GM20431 (cell line): ENCODE data around the gene INHBC.
"Not testable (repeated sequence)": the region's sequence is repeated elsewhere in the genome, so short reads cannot be mapped to it uniquely, and the experiment has no call there.

Experiments used
- in situ Hi-C: fragments of 300-500 bp; cut with MseI, MboI; formaldehyde crosslinking; loops from one replicate; pipeline ENCODE4 v1.15.0; 2020; ENCODE audit warnings: low sequenced_read_pairs; ENCODE audit not compliant: unreplicated experiment

The INHBC gene

DNA sequence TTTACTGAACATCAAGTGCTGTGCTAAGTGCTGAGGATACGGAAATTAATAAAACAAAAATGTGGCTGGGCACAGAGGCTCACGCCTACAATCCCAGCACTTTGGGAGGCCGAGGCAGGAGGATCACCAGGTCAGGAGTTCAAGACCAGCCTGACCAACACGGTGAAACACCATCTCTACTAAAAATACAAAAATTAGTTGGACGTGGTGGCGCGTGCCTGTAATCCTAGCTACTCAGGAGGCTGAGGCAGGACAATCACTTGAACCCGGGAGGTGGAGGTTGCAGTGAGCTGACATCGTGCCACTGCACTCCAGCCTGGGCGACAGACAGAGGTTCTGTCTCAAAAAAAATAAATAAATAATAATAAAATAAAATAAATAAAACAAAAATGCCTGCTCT lies 7.6 kb upstream of the INHBC start:
- in situ Hi-C loops: not testable (repeated sequence)

DNA sequence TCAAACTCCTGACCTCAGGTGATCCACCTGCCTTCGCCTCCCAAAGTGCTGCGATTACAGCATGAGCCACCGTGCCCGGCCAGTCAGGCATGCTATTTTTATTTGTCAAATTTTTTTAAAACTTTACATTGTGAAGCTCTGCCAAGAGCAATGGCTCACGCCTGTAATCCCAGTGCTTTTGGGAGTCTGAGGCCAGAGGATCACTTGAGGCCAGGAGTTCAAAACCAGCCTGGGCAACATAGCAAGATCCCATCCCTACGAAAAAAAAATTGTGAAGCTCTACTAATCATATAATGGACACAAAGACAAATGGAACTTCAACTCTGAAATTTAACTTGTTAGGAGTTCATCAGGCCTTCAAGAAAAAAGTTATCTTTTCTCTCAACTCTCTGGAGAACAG lies 5.6 kb upstream of the INHBC start:
- in situ Hi-C loops: no loop called here

DNA sequence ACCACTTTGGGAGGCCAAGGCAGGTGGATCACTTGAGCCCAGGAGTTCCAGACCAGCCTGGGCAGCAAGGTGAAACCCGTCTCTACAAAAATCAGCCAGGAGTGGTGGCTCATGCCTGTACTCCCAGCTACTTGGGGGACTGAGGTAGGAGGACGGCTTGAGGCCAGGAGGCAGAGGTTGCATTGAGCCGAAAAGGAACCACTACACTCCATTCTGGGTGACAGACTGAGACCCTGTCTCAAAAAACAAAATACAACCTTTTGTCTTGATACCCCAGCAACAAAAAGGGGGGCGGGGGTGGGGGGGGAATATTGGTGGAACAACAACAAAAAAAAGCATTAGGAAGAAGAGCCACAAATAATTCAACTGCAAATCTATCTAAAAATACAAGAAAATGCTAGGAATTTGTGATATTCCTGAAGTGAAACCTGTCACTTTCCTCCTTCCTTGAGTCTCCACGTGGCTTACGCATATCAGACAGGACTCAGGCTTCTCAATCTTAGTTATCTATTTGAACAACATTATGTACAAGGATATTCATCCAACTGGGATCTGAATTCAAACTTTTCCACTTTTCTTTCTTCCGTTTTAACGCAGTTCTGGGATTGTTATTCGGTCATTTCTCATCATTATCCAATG lies 5.0 kb upstream of the INHBC start:
- in situ Hi-C loops: no loop called here

DNA sequence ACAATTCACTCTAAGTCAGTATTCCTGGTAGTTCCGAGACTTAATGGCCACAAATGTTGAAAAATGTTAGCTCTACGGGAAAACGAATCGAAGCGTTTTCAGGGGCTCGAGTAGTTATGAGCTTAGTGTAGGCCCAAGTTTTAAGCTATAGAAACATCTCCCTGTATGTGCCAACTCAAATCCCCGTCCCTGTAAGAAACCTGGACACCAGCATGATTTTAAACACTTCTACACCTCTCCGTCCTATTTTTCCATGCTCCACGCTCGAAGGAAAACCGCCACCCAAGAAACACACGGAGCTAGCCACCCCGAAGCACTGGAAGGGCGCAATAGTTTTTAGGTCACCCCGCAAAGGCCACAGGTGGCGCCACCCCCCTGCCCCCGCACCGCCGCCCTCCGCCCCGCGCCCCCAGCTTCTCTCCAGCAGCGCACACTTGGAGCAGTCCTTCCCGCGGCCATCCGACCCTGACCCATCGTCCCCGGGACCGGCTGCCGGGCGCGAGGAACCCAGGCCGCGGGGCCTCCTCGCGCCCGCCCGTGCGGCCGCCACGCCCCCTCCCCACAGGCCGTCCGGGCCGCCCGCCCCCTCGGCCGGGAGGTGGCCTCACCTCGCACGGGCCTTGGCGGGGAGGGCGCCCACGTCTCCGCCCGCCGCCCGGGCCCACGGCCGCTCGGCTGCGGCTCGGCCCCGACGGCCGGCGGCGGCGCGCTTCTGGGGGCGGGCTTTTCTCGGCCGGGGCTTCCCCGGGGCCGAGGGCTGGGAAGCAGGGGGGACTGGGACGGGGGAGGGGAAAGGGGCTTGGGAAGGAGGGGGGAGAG lies 4.3 kb upstream of the INHBC start:
- in situ Hi-C loops: no loop called here

DNA sequence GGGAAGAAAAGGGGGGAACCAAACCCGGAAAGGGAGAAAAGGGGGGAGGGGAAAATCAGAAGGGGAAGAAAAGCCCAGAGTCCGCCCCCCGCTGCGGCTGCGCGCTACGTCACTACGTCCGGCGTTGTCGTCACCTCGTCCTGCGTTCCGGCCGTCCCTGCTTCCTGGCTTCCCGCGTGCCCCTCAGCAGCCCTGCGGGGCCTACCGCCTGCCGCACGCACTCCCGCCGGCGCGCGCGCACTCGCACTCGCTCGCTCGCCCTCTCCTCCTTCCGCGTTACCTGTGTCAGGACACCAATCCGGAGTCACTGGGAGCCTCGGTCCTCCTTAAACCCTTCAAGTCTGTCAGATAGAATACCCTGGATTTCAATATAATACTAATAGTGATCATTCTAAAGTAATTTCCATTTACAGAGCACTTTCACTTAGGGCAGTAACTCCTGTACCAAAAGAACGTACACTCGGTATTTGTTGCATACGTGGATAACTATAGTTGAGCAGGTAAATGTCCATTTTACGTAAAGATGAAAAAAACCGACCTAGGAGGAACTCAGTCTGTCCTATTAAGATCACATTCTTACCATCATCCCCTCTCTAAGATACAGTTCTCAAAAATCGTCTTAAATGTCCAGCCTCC lies 3.5 kb upstream of the INHBC start, which contains the start of gene R3HDM2:
Gene R3HDM2 (minus strand): TSS at position 113 of the 636 bp plus-strand sequence. CDS start 120,615 bp downstream, outside the sequence.
- in situ Hi-C loops: no loop called here

DNA sequence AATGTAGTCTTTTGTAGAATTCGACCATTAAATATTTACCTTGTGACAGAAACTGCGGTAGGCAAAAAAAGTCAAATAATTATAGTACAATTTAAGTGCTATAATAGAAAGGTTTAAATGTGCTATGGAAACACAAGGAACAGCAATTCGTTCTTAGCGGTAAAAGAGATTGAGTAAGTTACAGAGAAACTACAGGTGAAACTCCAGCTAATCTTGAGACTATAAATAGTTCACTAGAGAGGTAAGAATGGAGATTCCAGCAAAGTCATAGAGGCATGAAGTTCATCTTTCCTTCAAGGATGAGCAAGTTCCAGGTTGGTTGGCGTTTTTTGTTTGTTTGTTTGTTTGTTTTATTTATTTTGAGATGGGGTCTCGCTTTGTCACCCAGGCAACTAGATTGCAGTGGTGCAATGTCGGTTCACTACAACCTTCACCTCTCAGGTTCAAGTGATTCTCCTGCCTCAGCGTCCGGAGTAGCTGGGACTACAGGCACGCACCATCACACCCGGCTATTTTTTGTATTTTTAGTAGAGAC lies 2.9 kb upstream of the INHBC start:
- in situ Hi-C loops: no loop called here

DNA sequence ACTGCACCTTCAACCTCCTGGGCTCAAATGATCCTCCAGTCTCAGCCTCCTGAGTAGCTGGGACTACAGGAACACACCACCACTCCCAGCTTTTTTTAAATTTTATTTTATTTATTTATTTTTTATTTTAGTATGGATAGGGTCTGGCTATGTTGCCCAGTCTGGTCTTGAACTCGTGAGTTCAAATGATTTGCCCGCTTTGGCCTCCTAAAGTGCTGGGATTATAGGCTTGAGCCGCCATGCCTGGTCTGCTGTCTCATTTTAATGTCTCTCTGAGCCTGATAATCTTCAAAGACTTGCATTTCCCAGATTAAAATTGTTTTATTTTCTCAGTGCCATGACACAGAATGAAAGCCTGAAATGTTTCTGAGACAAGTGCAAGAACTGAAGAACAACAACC lies 1.2 kb upstream of the INHBC start:
- in situ Hi-C loops: no loop called here

DNA sequence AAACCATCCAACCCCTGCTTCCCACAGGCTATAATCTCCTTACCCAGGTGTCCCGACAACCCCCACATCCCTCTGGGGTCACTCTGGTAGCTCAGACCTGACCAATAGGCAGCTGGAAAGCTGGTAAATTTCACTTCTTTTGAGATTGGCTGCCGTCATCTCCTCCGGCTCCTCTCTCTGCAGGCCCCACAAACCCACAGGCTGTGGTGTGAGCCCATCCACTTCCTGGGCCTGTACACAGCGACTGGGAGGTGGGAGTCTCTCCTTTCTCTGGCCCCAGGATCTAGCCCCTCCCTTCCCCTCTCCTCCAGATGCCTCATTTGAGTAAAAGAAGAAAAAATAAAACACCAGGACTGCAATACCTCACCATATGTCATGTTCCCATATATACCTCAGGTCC lies 709 bp downstream of the INHBC start:
- in situ Hi-C loops: no loop called here

DNA sequence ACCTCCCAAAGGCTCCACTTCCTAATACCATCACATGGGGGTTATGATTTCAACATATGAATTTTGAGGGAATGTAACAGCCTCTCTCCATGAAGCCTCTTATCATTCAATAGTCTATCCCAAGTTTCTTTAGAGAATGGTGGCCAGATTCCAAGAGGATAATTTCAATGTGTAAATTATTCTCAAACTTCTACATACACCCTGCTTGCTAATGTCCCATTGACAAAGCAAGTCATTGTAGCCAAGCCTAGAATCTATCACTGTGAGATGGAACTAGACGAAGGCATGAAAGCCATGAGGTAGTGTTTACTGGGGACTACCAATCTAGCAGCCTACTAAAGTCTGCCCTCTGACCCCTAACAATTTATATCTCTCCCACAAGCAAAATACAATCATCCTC lies 3.8 kb downstream of the INHBC start:
- in situ Hi-C loops: no loop called here

DNA sequence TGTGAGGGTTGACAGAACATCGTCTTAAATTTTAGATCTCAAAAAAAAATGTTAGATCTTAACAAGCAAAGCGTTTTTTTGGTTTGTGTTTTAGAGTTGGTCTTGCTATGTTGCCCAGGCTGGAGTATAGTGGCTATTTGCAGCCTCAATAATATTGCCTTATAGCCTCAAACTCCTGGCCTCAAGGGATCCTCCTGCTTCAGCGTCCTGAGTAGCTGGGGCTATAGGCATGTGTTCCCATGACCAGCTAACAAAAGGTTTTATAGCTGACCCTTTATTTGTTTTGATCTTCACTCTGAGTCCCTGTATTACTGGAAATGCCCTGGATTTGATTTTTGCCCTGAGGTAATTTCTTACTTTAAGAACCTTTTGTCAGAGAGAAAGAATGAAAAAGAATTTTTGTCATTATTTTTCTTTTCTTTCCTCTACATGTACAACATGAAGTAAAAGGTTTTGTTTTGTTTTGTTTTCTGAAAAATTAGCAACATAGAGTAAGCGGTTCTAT lies 5.2 kb downstream of the INHBC start:
- in situ Hi-C loops: no loop called here

DNA sequence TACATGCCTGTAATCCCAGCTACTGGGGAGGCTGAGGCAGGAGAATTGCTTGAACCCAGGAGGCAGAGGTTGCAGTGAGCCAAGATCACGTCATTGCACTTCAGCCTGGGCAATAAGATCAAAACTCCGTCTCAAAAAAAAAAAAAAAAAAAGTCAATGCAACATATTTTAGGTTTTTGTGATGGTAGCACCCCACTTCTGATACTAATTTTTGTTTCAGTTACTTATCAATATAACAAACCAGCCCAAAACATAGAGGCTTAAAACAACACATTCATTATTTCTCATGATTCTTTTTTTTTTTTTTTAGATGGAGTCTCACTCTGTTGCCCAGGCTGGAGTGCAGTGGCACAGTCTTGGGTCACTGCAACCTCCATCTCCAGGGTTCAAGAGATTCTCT lies 6.8 kb downstream of the INHBC start:
- in situ Hi-C loops: not testable (repeated sequence)

DNA sequence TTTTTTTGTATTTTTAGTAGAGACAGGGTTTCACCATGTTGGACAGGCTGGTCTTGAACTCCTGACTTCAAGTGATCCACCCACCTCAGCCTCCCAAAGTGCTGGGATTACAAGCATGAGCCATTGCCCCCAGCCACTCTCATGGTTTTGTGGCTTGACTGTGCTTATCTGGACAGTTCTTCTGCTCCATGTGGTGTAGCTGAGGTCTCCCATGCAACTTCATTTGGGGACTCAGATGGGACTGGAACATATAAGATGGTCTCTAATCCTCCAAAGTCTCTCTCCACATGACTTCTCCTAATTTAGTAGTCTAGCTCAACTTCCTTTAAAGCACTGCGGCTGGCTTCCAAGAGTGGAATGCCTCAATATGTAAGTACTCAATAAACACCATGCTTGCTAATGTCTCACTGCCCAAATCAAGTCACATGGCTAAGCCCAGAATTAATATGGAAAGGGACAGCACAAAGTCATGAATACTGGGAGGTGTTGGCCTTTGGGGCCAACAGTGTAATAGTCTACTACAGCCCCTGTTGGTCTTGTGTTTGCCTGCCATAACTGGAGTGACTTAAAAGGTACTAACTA lies 7.4 kb downstream of the INHBC start:
- in situ Hi-C loops: no loop called here

DNA sequence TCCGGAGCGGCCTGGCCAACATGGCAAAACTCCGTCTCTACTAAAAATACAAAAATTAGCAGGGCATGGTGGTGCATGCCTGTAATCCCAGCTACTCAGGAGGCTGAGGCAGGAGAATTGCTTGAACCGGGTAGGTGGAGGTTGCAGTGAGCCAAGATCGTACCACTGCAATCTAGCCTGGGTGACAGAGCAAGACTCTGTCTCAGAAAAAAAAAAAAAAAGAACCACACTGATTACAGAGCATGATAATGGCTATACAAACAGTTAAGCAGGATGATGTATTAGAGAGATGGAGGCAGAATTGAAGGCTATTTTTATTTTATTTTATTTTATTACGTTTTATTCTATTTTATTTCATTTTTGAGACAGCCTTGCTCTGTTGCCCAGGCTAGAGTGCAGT lies 9.8 kb downstream of the INHBC start:
- in situ Hi-C loops: not testable (repeated sequence)

DNA sequence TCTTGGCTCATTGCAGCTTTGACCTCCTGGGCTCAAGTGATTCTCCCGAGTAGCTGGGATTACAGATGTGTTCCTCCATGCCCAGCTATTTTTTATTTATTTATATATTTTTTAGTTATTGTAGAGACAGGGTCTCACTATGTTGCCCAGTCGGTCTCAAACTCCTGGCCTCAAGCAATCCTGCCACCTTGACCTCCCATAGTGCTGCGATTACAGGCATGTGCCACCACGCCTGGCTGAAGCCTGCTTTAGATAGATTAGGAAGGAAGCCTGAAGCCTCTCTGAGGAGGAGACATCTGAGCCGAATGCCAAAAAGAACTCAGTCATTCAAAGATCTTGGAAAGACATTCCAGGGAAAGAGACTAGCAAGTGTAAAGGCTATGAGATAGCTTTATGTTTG lies 10.2 kb downstream of the INHBC start:
- in situ Hi-C loops: no loop called here

DNA sequence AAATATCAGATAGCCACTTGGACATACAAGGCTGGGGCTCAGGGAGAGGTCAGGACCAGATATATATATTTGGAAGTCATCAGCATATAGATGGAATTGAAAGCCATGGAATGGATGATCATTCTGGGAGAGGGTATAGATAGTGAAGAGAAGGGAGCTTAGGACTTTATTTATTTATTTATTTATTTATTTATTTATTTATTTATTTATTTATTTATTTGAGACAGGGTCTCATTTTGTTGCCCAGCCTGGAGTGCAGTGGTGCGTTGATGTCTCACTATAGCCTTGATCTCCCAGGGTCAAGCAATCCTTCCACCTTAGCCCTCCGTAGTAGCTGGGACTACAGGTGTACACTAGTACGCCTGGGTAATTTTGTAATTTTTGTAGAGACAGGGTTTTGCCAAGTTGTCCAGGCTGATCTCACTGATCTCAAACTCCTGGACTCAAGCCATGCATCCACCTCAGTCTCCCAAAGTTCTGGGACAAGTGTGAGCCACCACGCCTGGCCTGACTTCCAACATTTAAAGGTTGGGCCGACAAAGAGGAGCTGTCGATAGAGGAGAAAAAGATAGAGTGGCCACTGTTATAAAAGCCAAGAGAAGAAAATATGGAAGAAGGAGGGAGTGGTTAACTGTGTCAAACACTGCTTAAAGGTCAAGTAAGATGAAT lies 11.8 kb downstream of the INHBC start:
- in situ Hi-C loops: no loop called here

DNA sequence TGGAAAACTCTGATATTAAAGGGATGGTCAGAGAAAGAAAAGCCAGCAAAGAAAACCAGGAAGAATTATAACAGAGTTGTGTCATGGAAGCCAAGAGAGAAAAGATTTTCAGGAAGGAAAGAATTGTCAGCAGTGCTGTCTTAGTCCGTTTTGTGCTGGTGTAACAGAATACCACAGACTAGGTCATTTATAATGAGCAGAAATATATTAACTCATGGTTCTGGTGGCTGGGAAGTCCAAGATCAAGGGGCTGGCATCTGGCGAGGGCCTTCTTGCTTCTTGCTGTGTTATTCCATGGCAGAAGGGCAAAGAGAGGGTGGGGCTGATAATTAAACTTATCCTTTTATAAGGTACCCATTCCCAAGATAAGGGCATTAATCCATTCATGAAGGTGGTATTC lies 14.1 kb downstream of the INHBC start:
- in situ Hi-C loops: no loop called here

DNA sequence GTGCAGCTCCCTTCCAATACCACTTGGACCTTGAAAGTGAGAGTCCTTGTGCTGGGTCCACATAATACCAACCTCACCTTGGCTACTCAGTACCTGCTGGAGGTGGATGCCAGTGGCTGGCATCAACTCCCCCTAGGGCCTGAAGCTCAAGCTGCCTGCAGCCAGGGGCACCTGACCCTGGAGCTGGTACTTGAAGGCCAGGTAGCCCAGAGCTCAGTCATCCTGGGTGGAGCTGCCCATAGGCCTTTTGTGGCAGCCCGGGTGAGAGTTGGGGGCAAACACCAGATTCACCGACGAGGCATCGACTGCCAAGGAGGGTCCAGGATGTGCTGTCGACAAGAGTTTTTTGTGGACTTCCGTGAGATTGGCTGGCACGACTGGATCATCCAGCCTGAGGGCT lies 14.8 kb downstream of the INHBC start:
- in situ Hi-C loops: no loop called here

DNA sequence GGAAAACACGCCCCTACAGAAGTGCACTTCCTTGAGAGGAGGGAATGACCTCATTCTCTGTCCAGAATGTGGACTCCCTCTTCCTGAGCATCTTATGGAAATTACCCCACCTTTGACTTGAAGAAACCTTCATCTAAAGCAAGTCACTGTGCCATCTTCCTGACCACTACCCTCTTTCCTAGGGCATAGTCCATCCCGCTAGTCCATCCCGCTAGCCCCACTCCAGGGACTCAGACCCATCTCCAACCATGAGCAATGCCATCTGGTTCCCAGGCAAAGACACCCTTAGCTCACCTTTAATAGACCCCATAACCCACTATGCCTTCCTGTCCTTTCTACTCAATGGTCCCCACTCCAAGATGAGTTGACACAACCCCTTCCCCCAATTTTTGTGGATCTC lies 15.5 kb downstream of the INHBC start:
- in situ Hi-C loops: loop anchor here (10.0 kb wide), 1 partner anchor 185 kb away; no protein-coding TSS in a partner anchor

DNA sequence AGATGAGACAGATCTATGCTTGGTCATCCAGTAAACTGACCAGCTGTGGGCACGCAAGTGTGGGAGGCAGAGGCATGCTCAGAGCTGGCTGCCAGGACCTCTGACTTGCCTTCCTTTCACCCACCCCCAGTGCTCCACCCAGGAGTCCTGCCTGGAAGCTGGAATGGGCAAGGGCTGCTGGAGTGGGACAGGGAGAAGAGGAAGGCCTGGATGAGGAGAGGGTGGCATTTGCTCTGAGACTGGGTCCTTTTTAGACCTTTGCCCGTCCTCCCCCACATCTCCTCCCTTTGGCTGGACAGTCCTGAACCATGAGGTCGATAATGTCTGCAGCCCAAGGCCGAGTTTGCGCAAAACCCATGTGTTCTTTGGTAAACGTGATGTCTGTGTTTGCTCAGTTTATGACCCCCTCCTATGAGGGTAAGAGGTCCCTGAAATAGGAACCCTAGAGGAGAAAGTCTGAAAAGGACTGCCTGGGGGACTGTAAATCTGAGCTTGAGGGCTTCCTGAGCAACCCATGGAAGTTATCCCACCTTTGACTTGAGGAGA lies 16.7 kb downstream of the INHBC start:
- in situ Hi-C loops: loop anchor here (10.0 kb wide), 1 partner anchor 187 kb away; no protein-coding TSS in a partner anchor
